ENCODE results near the gene TBL2.

GRCh38 chr7:73625276-73625675 lies 46.9 kb upstream of the TBL2 start:
- TF ChIP-seq, protein P1, sequence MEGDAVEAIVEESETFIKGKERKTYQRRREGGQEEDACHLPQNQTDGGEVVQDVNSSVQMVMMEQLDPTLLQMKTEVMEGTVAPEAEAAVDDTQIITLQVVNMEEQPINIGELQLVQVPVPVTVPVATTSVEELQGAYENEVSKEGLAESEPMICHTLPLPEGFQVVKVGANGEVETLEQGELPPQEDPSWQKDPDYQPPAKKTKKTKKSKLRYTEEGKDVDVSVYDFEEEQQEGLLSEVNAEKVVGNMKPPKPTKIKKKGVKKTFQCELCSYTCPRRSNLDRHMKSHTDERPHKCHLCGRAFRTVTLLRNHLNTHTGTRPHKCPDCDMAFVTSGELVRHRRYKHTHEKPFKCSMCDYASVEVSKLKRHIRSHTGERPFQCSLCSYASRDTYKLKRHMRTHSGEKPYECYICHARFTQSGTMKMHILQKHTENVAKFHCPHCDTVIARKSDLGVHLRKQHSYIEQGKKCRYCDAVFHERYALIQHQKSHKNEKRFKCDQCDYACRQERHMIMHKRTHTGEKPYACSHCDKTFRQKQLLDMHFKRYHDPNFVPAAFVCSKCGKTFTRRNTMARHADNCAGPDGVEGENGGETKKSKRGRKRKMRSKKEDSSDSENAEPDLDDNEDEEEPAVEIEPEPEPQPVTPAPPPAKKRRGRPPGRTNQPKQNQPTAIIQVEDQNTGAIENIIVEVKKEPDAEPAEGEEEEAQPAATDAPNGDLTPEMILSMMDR (IDR thresholded peaks at IDR 0.05) = no peak
- no peak for TF ChIP-seq POLR2A (IDR thresholded peaks at IDR 0.05)

Measured in heart left ventricle (tissue), 13 donors.